ENCODE results near the gene ATP2C1. TPM values are rescaled to one million over a fixed set of nuclear protein-coding genes. Genes with fewer than 3 reads are reported as not detected.

Gene ATP2C1
- total and polyA plus RNA-seq, 10 donors: 11.9 to 59.7 (median 46.3) TPM

DNA sequence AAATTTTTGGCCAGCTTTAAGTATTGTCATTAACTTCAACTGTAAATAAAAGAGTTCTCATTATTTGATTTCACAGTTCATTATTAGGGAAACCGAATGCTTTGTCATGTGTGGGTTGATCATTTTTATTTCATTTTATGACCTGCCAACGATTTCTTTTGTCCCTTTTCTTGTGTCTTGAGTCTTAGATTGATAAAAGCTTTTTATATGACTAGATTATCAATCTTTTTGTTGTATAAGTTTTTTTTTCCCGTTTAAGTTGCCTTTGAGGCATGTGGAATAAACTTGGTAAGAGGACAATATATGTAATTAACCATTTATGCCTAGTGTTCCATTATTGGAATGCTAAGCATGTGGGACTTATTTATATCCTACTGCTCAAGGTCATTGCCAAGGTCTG is 62.8 kb downstream of the ATP2C1 start:
- 89 to 98% (median 91%) methylated on average over 3 of the region's 3 CpGs for WGBS, 5 donors
- intact Hi-C loops (cut with DNase I; ENCODE audit: low total_unique reads): no loop called here
- DNase-seq: no peak

DNA sequence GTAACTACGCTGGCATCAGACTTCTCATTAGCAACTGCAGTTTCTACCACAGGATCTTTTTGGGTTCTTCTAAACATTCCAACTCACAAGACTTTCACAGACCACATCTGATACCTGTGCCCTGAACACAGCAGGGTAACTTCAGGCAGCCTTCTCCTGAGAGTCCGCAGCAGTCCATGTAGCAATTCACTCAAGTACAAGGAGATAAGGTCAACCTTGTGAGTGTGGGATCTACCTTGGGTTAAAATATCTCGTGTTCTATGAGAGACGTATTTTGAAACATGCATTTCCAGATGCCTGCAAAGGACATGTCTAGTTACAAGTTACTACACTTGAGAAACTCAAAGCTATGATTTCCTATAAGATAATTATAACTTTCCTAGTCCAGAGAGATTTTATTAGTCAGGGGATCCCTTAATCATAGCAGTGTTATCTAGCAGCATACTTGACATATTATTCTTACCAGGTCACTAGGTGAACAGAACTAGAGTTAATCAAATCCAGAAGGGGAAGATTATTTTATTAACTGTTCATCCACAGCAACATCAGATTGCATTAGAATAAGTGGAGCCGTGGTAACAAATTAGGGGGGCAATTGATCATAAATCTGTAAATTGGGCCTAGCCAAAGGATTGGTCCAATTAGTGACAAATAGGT is 66.4 kb downstream of the ATP2C1 start:
- TF ChIP-seq POLR2A (IDR thresholded peaks at IDR 0.05) (no peak), POLR2AphosphoS5 (IDR thresholded peaks at IDR 0.05) (no peak)
- TF ChIP-seq, protein P1, sequence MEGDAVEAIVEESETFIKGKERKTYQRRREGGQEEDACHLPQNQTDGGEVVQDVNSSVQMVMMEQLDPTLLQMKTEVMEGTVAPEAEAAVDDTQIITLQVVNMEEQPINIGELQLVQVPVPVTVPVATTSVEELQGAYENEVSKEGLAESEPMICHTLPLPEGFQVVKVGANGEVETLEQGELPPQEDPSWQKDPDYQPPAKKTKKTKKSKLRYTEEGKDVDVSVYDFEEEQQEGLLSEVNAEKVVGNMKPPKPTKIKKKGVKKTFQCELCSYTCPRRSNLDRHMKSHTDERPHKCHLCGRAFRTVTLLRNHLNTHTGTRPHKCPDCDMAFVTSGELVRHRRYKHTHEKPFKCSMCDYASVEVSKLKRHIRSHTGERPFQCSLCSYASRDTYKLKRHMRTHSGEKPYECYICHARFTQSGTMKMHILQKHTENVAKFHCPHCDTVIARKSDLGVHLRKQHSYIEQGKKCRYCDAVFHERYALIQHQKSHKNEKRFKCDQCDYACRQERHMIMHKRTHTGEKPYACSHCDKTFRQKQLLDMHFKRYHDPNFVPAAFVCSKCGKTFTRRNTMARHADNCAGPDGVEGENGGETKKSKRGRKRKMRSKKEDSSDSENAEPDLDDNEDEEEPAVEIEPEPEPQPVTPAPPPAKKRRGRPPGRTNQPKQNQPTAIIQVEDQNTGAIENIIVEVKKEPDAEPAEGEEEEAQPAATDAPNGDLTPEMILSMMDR (IDR thresholded peaks at IDR 0.05 in 8 of 11, conservative IDR thresholded peaks at IDR 0.05 in 3 of 11): no peak
- no peak overlapping the region for H3K27ac ChIP-seq
- H3K9me3 ChIP-seq: no peaks in the 10 kb centered on the region
- peaks cover 0 to 93% (median 36%) of the 10 kb centered on the region in 6 donors for H3K36me3 ChIP-seq
- no peak overlapping the region for H3K4me3 ChIP-seq
- intact Hi-C loops (cut with DNase I; ENCODE audit: low total_unique reads): no loop called here
- no peaks in the 10 kb centered on the region for H3K4me1 ChIP-seq
- no peaks in the 10 kb centered on the region for H3K27me3 ChIP-seq (replicated peaks in 1 of 7)
- WGBS, 5 donors: 92 to 98% (median 97%) methylated on average over 5 of the region's 5 CpGs
- DNase-seq: no peak

More for the DNA sequence above, 62.8 kb downstream of the ATP2C1 start:
- no peak overlapping the region for H3K4me3 ChIP-seq
- H3K9me3 ChIP-seq: no peaks in the 10 kb centered on the region
- no peaks in the 10 kb centered on the region for H3K27me3 ChIP-seq (replicated peaks in 1 of 7)
- H3K4me1 ChIP-seq: no peaks in the 10 kb centered on the region
- peaks cover 0 to 93% (median 46%) of the 10 kb centered on the region in 6 donors for H3K36me3 ChIP-seq
- TF ChIP-seq, protein P1 (IDR thresholded peaks at IDR 0.05 in 8 of 11, conservative IDR thresholded peaks at IDR 0.05 in 3 of 11): no peak
- TF ChIP-seq POLR2AphosphoS5 (IDR thresholded peaks at IDR 0.05) (no peak), POLR2A (IDR thresholded peaks at IDR 0.05) (no peak)
- no peak overlapping the region for H3K27ac ChIP-seq

DNA sequence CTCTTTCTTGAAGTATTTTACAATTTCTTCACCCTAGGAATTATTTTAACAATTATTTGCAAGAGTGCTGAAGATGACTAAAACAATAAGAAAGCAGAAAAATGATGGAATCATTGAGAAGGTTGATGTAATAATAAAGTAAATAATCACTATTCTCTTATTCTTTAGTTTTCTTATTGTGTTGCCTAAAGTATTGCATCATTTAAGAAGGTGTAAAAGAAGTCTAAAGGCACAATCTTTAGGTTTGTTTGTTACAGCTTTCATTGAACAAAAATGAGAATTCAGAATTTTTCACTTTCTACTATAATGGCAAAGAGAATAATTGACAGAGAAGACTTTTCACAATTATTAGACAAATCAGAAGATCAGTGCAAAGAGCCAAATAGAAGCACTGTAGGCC is 67.6 kb downstream of the ATP2C1 start:
- Histone ChIP-seq H3K4me1 (no peaks in the 10 kb centered on the region), H3K36me3 (peaks cover 0 to 93% (median 37%) of the 10 kb centered on the region in 6 donors), H3K27ac (no peak overlapping the region), H3K27me3 (replicated peaks in 1 of 7) (no peaks in the 10 kb centered on the region), H3K9me3 (no peaks in the 10 kb centered on the region), H3K4me3 (no peak overlapping the region)
- TF ChIP-seq, protein P1 (IDR thresholded peaks at IDR 0.05 in 8 of 11, conservative IDR thresholded peaks at IDR 0.05 in 3 of 11): no peak
- TF ChIP-seq POLR2A (IDR thresholded peaks at IDR 0.05): no peak
- no peak for TF ChIP-seq POLR2AphosphoS5 (IDR thresholded peaks at IDR 0.05)
- intact Hi-C loops (cut with DNase I; ENCODE audit: low total_unique reads): no loop called here
- DNase-seq: no peak

DNA sequence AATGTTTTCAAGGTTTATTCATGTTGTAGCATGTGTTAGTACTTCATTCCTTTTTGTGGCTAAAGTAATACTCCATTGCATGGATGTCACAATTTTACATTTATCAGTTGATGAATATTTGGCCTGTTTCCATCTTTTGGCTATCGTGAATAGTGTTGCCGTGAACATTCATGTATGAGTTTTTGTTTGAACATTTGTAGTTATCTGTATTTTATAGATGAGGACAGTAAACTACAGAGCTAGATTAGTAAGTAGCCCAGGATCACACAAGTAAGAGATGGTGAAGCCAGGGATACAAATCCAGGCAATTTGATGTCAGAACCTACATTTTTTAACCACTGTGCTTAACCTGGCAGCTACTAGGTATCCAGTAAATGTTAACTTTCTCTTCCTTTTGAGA is 69.6 kb downstream of the ATP2C1 start:
- Histone ChIP-seq H3K4me3 (no peak overlapping the region), H3K9me3 (no peaks in the 10 kb centered on the region), H3K27ac (peak overlapping the region in 2 of 8 donors; percentile 20 to 26), H3K27me3 (replicated peaks in 1 of 7) (no peaks in the 10 kb centered on the region), H3K36me3 (peaks cover 0 to 96% (median 41%) of the 10 kb centered on the region in 6 donors), H3K4me1 (no peaks in the 10 kb centered on the region)
- TF ChIP-seq POLR2AphosphoS5 (IDR thresholded peaks at IDR 0.05): no peak
- intact Hi-C loops (cut with DNase I; ENCODE audit: low total_unique reads): no loop called here
- DNase-seq: no peak
- 78 to 94% (median 92%) methylated on average over 2 of the region's 2 CpGs for WGBS, 5 donors
